ENCODE data around the gene COL6A3. TPM values are rescaled to one million over a fixed set of nuclear protein-coding genes. Genes with fewer than 3 reads are reported as not detected.

Gene COL6A3
- 100 to 1,000 TPM in 2 of 3 donors, 10 to 100 TPM in 1; 20.9 to 235 (median 194) TPM for total RNA-seq
- long read RNA-seq, donor 1, partial matches to known transcripts = 61 of 72 reads
- long read RNA-seq, donor 1, other reads (novel, unspliced or antisense) = 11 of 72 reads
- long read RNA-seq, donor 2, partial matches to known transcripts = 24 of 29 reads
- long read RNA-seq, donor 2, other reads (novel, unspliced or antisense) = 5 of 29 reads

GRCh38 chr2:237413777-237414661 lies at the start of gene COL6A3:
TSS of gene COL6A3 (minus strand) at chr2:237414164. CDS start at chr2:237396817, 17,347 bp downstream.
- TF ChIP-seq, protein P1, sequence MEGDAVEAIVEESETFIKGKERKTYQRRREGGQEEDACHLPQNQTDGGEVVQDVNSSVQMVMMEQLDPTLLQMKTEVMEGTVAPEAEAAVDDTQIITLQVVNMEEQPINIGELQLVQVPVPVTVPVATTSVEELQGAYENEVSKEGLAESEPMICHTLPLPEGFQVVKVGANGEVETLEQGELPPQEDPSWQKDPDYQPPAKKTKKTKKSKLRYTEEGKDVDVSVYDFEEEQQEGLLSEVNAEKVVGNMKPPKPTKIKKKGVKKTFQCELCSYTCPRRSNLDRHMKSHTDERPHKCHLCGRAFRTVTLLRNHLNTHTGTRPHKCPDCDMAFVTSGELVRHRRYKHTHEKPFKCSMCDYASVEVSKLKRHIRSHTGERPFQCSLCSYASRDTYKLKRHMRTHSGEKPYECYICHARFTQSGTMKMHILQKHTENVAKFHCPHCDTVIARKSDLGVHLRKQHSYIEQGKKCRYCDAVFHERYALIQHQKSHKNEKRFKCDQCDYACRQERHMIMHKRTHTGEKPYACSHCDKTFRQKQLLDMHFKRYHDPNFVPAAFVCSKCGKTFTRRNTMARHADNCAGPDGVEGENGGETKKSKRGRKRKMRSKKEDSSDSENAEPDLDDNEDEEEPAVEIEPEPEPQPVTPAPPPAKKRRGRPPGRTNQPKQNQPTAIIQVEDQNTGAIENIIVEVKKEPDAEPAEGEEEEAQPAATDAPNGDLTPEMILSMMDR (IDR thresholded peaks at IDR 0.05) = no peak
- intact Hi-C loops (cut with DNase I, micrococcal nuclease) = loop anchor here in 1 of 2 donors (10.0 kb wide), 1 partner anchor 99 kb away; no protein-coding TSS in a partner anchor
- no peaks in the 10 kb centered on the region for H3K9me3 ChIP-seq
- H3K4me3 ChIP-seq = peak within 1 kb of the TSS; percentile 13
- ATAC-seq (peak; percentile 59), DNase-seq (peak; percentile 41 to 68 (median 43))
- H3K36me3 ChIP-seq (ENCODE audit: low read depth) = no peaks in the 10 kb centered on the region
- H3K4me1 ChIP-seq (ENCODE audit: low read depth) = no peaks in the 10 kb centered on the region

DNA sequence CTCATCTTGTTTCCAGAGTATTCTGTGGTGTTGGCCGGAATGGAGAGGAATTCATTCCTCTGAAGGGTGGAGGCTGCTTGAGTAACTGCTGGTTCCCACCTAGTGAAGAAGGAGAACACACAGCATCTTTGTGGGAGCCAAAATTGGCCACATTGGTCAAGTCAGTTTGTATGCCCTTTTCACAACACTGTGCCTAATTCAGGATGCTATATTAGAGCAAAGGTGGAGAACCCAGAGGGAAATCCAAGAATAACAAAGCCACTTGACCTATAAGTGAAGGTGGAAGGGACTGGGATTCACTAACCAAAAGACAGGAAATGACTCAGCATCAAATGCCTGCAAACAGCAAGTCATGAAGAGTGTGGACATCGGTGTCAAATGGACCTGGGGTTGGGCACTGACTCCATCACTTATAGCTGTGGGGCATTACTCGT lies 45.8 kb upstream of the COL6A3 start:
- DNase-seq (no peak), ATAC-seq (no peak)
- Histone ChIP-seq H3K4me1 (ENCODE audit: low read depth) (no peaks in the 10 kb centered on the region), H3K4me3 (no peak overlapping the region), H3K36me3 (ENCODE audit: low read depth) (no peaks in the 10 kb centered on the region), H3K9me3 (no peaks in the 10 kb centered on the region)
- intact Hi-C loops (cut with DNase I, micrococcal nuclease) = no loop called here
- TF ChIP-seq, protein P1 (IDR thresholded peaks at IDR 0.05) = no peak

DNA sequence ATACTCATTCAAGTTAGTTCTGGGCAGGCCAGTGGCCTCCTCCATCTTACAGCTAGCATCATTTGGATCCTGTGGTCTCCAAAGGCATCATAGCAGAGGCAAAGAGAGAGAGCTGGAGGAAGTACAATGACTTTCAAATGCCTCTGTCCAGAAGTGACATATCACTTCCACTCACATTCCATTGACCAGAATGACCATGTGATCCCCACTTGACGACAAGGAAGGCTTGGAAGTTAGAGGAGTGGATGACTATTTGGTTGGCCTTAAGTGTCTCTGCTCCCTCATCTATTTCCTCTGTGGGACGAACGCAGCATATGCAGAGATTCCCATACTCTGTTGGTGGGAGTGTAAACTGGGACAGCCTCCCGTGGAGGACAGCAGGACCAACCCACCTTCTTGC lies 45.3 kb upstream of the COL6A3 start:
- ATAC-seq (no peak), DNase-seq (no peak)
- Histone ChIP-seq H3K36me3 (ENCODE audit: low read depth) (no peaks in the 10 kb centered on the region), H3K4me3 (no peak overlapping the region), H3K4me1 (ENCODE audit: low read depth) (no peaks in the 10 kb centered on the region), H3K9me3 (no peaks in the 10 kb centered on the region)
- intact Hi-C loops (cut with DNase I, micrococcal nuclease) = no loop called here
- TF ChIP-seq, protein P1 (IDR thresholded peaks at IDR 0.05) = no peak

DNA sequence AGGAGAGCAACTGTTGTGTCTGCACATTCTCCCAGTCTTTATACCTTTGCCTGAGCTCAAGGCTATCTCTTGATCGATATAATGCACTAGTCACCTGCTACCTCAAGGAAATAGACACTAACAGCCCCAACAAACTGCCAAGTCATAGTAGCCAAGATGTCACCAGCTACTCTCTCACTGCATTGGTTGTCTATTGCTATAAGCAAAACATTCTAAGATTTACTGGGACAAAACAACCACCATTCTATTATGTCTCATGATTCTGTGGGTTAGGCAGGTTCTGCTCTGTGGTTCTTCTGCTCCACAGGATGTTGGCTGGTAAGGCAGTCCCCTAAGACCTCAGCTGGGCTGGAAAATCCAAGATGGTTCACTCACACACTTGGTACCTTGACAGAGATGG lies 44.6 kb upstream of the COL6A3 start:
- TF ChIP-seq, protein P1 (IDR thresholded peaks at IDR 0.05) = no peak
- no peak for ATAC-seq
- Histone ChIP-seq H3K4me1 (ENCODE audit: low read depth) (no peaks in the 10 kb centered on the region), H3K4me3 (no peak overlapping the region), H3K36me3 (ENCODE audit: low read depth) (no peaks in the 10 kb centered on the region), H3K9me3 (no peaks in the 10 kb centered on the region)
- DNase-seq = no peak
- intact Hi-C loops (cut with DNase I, micrococcal nuclease) = no loop called here

GRCh38 chr2:237457388-237457941 lies 43.5 kb upstream of the COL6A3 start:
- no peaks in the 10 kb centered on the region for H3K36me3 ChIP-seq (ENCODE audit: low read depth)
- no peaks in the 10 kb centered on the region for H3K4me1 ChIP-seq (ENCODE audit: low read depth)
- no peak for ATAC-seq
- intact Hi-C loops (cut with DNase I, micrococcal nuclease) = no loop called here
- no peak for DNase-seq
- H3K9me3 ChIP-seq = no peaks in the 10 kb centered on the region
- TF ChIP-seq, protein P1 (IDR thresholded peaks at IDR 0.05) = no peak
- H3K4me3 ChIP-seq = no peak overlapping the region
